SU-DHL-6 (cell line): Measurements from ENCODE around the gene ATE1.

Source experiments
- H2AFZ ChIP-seq: fragments of 200-600 bp; sonication (generic); 2 replicates; pipeline ENCODE4 v1.6.1; 2014; ENCODE audit warnings: low read depth, mild to moderate bottlenecking, moderate library complexity, mixed read lengths, antibody characterized with exemption, low read length; ENCODE audit not compliant: severe bottlenecking
- H3F3A ChIP-seq: fragments of 200-600 bp; shearing (Covaris generic); 2 replicates; pipeline ENCODE4 v1.6.0; 2016; ENCODE audit warnings: antibody characterized with exemption, mild to moderate bottlenecking; ENCODE audit not compliant: insufficient read depth
- H3K27ac ChIP-seq: fragments of 200-600 bp; sonication (generic); 2 replicates; pipeline ENCODE4 v1.5.1; 2016; ENCODE audit warnings: low read depth, mild to moderate bottlenecking, low read length, moderate library complexity, mixed read lengths
- H3K27me3 ChIP-seq: fragments of 200-600 bp; sonication (generic), shearing (Covaris generic); 2 replicates; pipeline ENCODE4 v1.6.0; 2014; ENCODE audit warnings: mild to moderate bottlenecking, low read length
- H3K36me3 ChIP-seq: fragments of 200-600 bp; sonication (generic); 2 replicates; pipeline ENCODE4 v1.6.1; 2014; ENCODE audit warnings: mild to moderate bottlenecking, low read length, mixed read lengths
- H3K4me2 ChIP-seq: fragments of 300-600, 200-600 bp; shearing (Covaris generic), sonication (generic); 2 replicates; pipeline ENCODE4 v1.6.0; 2014; ENCODE audit warnings: low read length, low read depth, mild to moderate bottlenecking; ENCODE audit not compliant: poor library complexity, severe bottlenecking
- H3K4me3 ChIP-seq: fragments of 200-600 bp; sonication (generic); 2 replicates; pipeline ENCODE4 v1.5.1; 2014; ENCODE audit warnings: antibody characterized with exemption, low read length, mild to moderate bottlenecking, mixed read lengths; ENCODE audit not compliant: insufficient read depth, poor library complexity, severe bottlenecking
- H3K79me2 ChIP-seq: fragments of 200-600 bp; sonication (generic); 2 replicates; pipeline ENCODE4 v1.6.1; 2014; ENCODE audit warnings: mild to moderate bottlenecking, low read length, moderate library complexity; ENCODE audit not compliant: insufficient read depth
- H3K9ac ChIP-seq: fragments of 200-600 bp; sonication (generic); 2 replicates; pipeline ENCODE4 v1.7.0; 2014; ENCODE audit warnings: mild to moderate bottlenecking, low read length
- H3K9me2 ChIP-seq: fragments of 200-600 bp; sonication (generic); replicated peaks from 2 replicates; pipeline ENCODE4 v1.6.1; 2014; ENCODE audit warnings: low read length; ENCODE audit not compliant: insufficient read depth
- H3K9me3 ChIP-seq: fragments of 200-600 bp; sonication (generic); 2 replicates; pipeline ENCODE4 v1.6.1; 2014; ENCODE audit warnings: low read length, mixed read lengths; ENCODE audit not compliant: insufficient read depth
- H4K20me1 ChIP-seq: fragments of 200-600 bp; sonication (generic); 2 replicates; pipeline ENCODE4 v1.6.1; 2014; ENCODE audit warnings: low read depth, mild to moderate bottlenecking, antibody characterized with exemption, low read length, moderate library complexity, mixed read lengths
- EZH2phosphoT487 ChIP-seq: fragments of 200-600 bp; sonication (generic), shearing (Covaris generic); conservative IDR thresholded peaks from 2 replicates; pipeline ENCODE4 v1.6.1; 2018; ENCODE audit warnings: mild to moderate bottlenecking, antibody characterized with exemption, low read length, moderate library complexity, mixed read lengths
- TF ChIP-seq, protein P1 (sequence below): fragments of 200-600 bp; sonication (generic); IDR thresholded peaks from one replicate; pipeline ENCODE4 v1.5.1; 2017; ENCODE audit warnings: antibody characterized with exemption, mild to moderate bottlenecking, low read length, moderate library complexity; ENCODE audit not compliant: insufficient read depth, poor library complexity, severe bottlenecking

The ATE1 gene

DNA sequence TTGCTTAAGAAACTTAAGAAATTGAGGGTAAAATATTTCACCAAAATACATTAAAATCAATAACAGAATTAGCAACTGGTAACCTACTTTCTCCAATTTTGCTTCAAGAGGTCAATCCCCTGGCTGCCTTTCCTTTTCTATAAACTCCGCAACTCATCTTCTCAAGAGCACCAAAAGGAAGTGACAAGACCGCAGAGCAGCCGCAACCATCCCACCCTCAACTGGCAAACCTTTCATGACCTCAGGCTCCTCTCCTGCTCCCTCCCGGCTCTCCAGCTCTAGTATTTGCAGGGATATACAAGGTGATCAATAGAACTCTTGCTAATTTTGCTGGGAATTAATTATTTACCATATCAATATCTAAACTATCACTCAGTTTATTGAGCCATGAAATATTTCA is 88.9 kb downstream of the ATE1 start:
- H3K27ac ChIP-seq: no peak overlapping the region
- no peak overlapping the region for H3K9ac ChIP-seq
- no peaks in the 10 kb centered on the region for H3F3A ChIP-seq
- TF ChIP-seq, protein P1, sequence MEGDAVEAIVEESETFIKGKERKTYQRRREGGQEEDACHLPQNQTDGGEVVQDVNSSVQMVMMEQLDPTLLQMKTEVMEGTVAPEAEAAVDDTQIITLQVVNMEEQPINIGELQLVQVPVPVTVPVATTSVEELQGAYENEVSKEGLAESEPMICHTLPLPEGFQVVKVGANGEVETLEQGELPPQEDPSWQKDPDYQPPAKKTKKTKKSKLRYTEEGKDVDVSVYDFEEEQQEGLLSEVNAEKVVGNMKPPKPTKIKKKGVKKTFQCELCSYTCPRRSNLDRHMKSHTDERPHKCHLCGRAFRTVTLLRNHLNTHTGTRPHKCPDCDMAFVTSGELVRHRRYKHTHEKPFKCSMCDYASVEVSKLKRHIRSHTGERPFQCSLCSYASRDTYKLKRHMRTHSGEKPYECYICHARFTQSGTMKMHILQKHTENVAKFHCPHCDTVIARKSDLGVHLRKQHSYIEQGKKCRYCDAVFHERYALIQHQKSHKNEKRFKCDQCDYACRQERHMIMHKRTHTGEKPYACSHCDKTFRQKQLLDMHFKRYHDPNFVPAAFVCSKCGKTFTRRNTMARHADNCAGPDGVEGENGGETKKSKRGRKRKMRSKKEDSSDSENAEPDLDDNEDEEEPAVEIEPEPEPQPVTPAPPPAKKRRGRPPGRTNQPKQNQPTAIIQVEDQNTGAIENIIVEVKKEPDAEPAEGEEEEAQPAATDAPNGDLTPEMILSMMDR: no peak
- TF ChIP-seq EZH2phosphoT487: no peak
- H4K20me1 ChIP-seq: no peaks in the 10 kb centered on the region
- H3K27me3 ChIP-seq: no peaks in the 10 kb centered on the region
- no peaks in the 10 kb centered on the region for H3K9me2 ChIP-seq
- H3K36me3 ChIP-seq: no peaks in the 10 kb centered on the region
- H3K79me2 ChIP-seq: no peaks in the 10 kb centered on the region
- no peak overlapping the region for H3K4me2 ChIP-seq
- H3K9me3 ChIP-seq: no peaks in the 10 kb centered on the region
- H2AFZ ChIP-seq: no peak overlapping the region
- no peak overlapping the region for H3K4me3 ChIP-seq

DNA sequence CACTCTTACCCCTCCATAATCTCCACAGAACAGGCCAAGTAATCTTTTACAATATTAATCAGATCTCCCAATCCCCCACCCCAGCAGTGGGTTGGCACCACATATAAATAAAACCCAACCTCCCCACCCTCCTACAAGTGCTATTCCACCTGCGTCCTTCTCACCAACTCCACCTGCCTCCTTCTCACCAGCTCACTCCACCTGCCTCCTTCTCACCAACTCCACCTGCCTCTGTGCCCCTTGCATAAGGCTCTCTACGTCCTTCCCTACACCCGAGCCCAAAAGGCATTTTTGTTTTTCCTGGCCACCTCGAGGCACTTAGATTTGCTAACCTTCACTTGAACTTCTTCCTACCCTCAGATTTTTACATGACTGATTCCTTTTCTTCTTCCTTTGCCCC is 89.7 kb downstream of the ATE1 start:
- no peaks in the 10 kb centered on the region for H4K20me1 ChIP-seq
- H3K9me3 ChIP-seq: no peaks in the 10 kb centered on the region
- no peaks in the 10 kb centered on the region for H3K9me2 ChIP-seq
- TF ChIP-seq, protein P1: no peak
- TF ChIP-seq EZH2phosphoT487: no peak
- H3K4me2 ChIP-seq: no peak overlapping the region
- H3K27ac ChIP-seq: no peak overlapping the region
- no peak overlapping the region for H3K9ac ChIP-seq
- no peaks in the 10 kb centered on the region for H3K27me3 ChIP-seq
- H2AFZ ChIP-seq: no peak overlapping the region
- no peaks in the 10 kb centered on the region for H3K79me2 ChIP-seq
- H3F3A ChIP-seq: no peaks in the 10 kb centered on the region
- no peaks in the 10 kb centered on the region for H3K36me3 ChIP-seq
- no peak overlapping the region for H3K4me3 ChIP-seq

DNA sequence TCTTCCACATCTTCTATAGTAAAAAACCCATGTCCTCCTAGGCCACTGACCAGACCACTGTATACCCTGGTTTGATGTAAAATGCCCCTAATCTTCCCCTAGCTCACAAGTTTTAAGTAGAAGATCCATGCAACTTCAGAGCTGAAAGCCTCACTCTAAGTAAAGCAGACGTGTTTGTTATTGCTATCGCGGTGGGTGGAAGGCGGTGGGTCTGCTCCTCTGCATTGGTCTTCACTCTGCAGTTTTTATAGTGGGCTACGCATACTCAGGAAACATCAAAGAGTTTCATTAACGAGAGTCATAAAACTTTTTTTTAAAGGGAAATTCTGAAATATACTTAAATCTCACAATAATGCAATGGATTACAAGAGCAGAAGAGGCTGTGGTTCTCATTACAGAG is 91.7 kb downstream of the ATE1 start:
- TF ChIP-seq EZH2phosphoT487: no peak
- TF ChIP-seq, protein P1: no peak
- Histone ChIP-seq H3K27ac (no peak overlapping the region), H3K9ac (no peak overlapping the region)

More for the DNA sequence above, 91.7 kb downstream of the ATE1 start:
- no peaks in the 10 kb centered on the region for H3K9me3 ChIP-seq
- no peak overlapping the region for H2AFZ ChIP-seq
- no peaks in the 10 kb centered on the region for H3K27me3 ChIP-seq
- H3K9me2 ChIP-seq: no peaks in the 10 kb centered on the region
- no peaks in the 10 kb centered on the region for H3K79me2 ChIP-seq
- no peaks in the 10 kb centered on the region; the same call in 1 of the 2 replicates for H3K36me3 ChIP-seq
- H4K20me1 ChIP-seq: no peaks in the 10 kb centered on the region
- H3F3A ChIP-seq: no peaks in the 10 kb centered on the region
- H3K4me2 ChIP-seq: no peak overlapping the region
- H3K4me3 ChIP-seq: no peak overlapping the region
